HG03521 (cell line): ENCODE results near the gene RELCH.

Experiments
- ATAC-seq: cut with Tn5 transposase; IDR thresholded peaks from one replicate; pipeline ENCODE4 v1.9.1; 2021; ENCODE audit warnings: mild to moderate bottlenecking, moderate library complexity; ENCODE audit not compliant: unreplicated experiment

Gene RELCH

DNA sequence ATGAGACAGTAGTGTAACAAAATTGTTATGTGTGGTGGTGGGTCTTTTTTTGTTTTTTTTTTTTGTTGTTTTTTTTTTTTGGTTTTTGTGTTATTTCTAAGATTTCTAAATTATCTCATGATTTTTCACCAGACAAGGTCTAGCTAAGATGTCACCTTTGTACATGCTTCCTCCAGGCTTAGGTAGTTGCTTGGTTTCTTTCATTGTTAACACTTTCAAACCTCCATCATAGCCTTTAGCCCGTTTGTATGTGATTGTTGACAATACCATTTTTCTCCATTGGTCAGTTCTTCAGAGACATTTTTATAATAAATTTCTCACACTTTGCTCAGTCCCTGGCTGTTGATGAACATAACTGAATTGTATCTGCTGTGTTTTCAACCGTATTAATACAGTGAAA lies 2.2 kb downstream of the RELCH start:
- no peak for ATAC-seq

DNA sequence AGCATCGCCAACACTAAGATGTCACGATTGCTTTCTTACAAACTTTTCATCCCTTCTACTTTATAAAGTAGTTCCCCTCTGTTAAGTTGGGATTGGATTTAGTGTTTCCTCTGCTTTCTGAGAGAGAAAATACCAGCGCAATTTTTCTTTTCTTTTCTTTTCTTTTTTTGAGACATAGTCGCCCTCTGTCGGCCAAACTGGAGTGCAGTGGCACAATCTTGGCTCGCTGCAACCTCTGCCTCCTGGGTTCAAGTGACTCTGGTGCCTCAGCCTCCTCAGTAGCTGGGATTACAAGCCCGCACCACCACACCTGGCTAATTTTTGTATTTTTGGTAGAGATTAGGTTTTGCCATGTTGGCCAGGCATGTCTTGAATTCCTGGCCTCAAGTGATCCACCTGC lies 9.0 kb downstream of the RELCH start:
- no peak for ATAC-seq

DNA sequence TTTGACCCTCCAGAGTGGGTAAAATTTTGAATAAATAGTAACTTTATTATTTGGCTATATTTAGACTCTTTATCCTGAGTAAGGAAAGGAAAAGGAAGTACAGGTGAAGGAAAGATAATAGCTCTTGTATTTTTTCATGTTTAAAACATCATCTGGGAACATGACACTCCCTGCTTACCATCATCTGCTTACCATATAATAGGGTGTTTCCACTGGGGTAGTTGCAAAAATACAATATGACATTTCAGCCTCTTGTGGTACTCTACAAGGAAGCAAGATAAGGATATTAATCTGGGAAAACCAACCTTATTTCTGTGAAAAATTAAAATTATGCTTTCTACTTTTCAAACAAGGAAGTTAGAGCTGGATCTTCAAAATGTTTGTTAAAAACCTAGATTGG lies 9.9 kb downstream of the RELCH start:
- no peak for ATAC-seq

DNA sequence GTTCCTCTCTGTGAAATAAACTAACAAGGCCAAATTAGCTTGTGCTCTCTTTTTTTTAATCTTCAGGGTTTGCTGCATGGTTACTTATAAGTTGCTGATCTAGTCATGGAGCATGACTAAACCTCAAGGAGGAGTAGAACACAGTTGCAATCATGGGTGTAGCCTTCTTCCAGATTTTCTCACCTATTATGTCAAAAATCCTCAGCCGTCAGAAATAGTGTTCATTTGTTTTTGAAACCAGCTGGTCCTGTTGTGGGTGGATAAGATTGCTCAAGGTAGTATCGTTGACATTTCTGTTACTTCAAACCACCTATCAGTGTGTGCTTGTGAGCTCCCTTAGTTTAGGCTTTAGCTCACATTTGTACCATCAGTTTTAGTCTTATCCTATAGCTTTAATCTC lies 11.2 kb downstream of the RELCH start:
- ATAC-seq, result no peak

DNA sequence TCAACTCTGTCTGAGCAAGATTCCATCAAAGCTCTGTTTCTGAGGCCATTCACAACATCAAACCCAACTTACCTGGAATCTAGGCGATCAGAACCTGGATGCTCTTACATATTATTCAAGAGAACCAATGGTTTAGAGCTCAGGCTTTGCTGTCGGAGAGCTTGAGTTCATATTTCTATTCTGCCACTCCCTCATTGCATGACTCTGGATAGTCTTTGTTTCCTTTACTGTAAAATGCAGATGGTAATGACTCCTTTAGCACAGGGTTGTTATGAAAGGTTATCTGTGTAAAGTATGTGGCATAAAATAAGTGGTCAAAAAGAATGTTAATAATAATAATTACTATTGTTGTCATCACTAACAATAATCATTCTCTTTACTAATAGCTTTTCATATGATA lies 12.6 kb downstream of the RELCH start:
- no peak for ATAC-seq

DNA sequence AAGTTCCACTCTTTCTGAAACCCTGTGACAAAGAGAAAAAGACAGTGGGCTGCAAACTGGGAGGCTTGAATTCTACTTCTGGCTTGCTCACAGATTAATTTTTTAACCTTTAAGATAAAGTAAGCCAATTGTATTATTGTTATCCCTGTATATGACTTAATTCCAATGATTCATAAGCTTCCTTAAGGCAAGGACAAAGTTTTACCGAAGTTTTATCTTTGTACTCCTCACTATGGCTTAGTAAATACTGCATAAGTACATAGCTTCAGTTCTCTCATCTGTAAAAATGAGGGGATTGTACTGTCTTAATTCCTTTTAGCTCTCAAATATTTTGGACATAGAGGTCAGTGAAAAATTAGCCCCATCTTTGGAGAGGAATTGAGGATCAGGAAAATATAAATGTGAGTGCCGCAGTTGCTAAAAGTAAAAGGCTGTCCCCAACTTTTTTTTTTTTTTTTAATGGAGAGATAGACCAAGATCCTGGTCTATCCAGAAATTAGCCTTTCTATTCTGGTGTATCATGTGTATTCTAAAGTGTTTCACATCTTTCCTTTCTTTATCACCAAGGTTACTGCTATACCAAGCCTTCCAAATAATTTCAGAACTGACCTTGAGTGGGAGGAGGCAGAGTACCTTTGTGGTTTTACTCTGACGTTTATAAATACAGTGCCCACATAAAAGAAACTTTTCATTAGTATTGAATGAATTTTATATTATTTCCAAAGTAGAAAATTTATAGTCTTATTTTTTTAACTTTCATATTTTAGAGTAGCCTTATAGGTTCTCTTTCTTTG lies 13.3 kb downstream of the RELCH start:
- no peak for ATAC-seq

DNA sequence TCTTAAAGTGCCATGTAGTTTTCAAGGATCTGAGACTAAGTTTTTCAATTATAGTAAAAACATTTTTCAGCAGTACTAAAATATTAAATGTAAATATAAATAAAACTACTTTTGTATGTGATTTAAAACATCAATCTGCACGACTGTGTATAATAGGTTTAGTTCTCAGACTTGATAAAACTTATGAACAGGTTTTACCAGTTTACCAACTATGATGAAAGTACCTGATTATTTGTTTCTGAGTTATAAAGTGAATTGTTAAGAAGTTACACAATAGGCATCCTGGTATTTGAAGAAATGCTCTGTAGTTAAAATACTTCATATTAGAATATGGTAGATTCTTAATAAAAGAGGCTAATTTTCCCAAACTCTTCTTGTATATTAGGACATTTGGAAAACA lies 14.8 kb downstream of the RELCH start:
- ATAC-seq, result no peak

DNA sequence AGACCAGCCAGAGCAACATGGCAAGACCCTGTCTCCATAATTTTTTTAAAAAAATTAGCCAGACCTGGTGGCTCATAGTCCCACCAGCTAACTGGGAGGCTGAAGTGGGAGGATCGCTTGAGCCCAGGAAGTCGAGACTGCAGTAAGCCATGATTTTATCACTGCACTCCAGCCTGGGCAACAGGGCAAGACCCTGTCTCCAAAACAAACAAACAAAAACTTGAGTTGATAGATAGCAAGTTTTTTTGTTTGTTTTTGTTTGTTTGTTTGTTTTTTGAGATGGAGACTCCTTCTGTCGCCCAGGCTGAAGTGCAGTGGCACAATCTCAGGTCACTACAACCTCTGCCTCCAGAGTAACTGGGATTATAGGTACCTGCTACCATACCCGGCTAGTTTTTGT lies 18.8 kb downstream of the RELCH start:
- no peak for ATAC-seq

DNA sequence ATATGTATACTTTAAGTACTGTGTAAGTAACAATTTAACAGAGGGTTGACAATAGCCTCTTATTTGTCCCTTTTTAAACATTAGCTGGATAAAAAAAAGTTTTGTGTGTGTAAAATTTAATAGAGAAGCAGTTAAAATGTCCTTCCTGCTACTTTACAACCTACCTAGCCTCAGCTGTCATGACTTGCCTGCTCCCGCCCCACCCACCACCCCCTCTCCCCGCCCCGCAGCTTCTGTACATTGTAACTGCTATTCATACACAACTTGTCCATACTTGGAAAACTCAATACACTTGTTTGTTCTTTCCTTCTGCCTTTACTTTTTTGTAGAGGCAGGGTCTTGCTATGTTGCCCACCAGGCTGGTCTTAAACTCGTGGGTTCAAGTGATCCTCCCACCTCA lies 19.5 kb downstream of the RELCH start:
- ATAC-seq, result no peak

DNA sequence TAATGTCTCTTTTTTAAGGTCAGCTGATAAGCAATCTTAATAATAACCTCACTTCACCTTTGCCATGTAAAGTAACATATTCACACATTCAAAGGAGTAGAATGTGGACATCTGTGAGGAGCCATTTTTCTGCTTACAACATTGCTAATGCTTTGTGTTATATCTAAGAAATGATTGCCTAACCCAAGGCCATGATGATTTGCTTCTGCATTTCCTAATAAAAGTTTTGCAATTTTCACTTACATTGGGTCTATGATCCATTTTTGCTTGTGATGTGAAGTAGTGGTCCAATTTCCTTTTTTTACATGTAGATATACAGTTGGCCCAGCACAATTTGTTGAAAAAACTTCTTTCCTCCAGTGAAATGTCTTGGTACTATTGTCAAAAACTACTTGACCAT lies 22.0 kb downstream of the RELCH start:
- no peak for ATAC-seq

DNA sequence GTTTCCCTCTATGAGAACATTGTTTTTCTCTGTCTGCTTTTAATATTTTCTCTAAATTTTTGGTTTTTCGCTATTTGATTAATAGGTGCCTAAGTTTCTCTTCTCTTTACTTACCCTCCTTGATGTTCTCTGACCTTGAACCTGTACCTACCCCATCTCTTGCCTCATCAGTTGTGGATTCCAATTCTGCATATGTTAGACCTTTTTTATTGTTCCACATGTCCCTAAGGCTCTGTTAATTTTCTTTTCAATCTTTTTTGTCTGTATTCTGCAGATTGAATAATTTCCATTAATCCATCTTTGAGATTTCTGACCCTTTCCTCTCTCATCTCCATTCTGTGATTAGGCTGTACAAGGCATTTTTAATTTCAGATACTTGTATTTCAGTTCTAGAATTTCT lies 23.1 kb downstream of the RELCH start:
- no peak for ATAC-seq

DNA sequence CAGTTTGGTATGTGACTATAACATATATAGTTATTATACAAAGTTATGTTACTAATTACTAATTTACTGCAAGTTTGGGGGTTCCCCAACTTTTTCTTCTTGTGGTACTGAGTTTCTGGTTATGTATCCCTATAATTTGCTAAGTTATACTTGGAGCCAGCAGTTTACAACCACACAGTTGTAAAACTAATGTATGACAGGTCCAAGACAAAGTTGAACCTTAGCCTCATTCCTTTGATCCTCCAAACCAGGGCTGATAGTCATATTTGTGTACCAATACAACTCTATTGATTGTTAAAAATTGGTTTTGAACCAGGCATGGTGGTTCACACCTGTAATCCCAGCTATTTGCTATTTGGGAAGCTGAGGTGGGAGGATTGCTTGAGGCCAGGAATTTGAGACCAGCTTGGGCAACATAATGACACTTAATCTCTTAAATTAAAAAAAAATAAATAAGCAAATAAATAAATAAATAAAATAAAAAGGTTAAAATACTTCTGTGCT lies 24.3 kb downstream of the RELCH start:
- ATAC-seq, result no peak

DNA sequence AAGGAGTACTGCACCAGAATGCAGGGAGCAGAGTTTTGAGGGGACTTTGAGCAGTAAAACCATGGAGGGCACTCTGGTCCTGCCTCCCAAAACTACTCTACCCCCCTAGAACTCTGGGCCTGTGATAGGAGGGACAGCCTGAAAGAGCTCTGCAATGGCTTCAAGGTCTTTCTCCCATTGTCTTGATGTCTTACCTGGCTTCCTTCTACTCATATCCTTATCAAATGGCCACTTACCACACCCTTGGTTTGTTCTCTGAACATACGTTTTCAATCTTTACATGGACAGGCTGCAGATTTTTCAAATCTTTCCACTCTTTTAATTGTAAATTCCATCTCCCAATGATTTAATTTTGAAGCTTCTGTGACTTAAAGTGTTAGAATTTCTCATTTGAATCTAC lies 27.7 kb downstream of the RELCH start:
- no peak for ATAC-seq

DNA sequence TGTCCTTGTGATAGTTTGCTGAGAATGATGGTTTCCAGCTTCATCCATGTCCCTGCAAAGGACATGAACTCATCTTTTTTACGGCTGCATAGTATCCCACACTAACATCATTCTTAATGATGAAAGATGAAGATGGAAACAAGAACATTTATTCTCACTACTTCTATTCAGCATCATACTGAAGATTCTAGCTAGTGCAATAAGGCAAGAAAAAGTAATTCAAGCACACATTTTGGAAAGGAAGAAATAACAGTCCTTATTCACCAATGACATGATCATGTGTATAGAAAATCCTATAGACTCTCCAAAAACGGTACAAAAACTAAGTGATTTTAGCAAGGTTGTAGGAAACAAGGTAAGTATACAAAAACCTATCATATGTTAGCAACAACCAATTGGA lies 37.2 kb downstream of the RELCH start:
- no peak for ATAC-seq

DNA sequence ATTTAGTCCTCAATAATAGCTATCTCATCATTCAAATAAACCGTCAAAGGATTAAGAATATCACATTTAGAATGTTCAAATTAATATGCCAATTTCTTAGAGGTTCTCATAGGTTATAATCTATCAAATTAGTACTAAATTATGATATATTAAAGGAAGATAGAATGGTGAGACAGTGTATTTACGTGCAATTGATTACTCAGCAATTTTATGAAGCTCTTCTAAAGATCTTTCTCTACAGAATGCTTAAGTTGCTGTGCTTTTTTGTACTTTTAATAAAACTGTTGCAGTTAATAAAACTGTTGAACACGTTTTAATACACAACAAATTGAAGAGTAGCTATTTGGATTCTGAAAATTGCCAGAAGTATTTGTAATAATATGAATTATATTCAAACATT lies 39.0 kb downstream of the RELCH start:
- no peak for ATAC-seq

DNA sequence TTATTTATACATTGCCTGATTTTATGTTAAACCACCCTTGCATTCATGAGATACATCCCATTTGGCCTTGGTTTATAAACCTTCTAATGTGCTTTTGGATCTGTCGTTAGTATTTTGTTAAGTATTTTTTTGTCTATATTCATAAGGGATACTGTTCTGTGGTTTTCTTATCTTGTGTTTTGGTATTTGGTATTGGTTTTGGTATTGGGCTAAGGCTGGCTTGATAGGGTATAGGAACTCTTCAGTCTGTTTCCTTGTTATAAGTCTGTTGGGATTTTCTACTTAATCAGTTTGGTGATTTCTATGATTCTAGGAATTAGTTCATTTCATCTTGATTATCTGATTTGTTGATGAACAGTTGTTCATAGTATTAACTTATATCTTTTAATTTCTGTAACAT lies 49.2 kb downstream of the RELCH start:
- no peak for ATAC-seq

DNA sequence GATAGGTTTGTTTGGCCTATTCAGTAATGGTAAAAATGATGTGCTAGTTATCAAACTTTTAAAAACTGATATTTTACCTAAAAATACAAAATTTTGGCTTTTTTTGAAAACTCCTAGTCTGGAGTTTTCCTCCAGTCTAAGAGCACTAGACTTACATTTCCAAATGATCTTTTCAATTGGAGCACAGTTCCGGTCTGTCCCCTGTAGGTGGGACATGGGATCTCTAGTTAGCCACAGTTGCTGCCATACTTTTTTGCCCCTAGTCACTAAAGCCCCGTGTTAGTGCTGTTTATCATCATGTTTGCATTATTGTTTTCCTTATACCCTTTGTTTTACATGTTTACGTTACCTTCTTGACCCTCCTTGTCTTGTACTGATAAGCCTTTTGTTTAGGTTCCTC lies 52.4 kb downstream of the RELCH start:
- ATAC-seq, result no peak

DNA sequence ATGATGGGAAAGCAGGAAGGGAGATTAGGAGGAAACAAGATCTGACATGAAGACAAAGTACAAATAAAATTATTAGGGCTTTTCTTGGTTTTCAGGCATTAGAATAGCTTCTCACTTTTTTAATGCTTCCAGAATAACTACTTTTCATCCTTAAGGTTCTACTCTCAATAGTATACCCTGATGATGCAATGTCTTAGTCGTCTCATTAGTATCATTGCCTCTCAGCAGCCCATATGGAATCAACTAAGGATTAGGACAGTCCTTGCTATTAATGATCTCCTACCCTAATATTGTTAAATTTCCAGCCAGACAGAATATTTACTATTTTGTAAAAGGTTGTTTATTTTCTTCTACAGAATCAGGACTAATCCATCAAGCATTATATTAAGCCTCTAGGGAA lies 55.9 kb downstream of the RELCH start:
- no peak for ATAC-seq

DNA sequence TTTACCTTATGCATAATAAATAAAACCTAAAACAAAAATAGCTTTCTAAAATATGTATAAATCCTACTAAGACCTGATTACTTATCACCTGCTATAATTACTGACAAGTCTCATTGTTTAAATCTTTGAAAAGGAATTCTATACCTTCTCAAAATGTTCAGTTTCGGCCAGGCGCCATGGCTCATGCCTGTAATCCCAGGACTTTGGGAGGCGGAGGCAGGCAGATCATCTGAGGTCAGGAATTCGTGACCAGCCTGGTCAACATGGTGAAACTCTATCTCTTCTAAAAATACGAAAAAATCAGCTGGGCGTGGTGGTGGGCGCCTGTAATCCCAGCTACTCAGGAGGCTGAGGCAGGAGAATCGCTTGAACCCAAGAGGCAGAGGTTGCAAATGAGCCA lies 58.1 kb downstream of the RELCH start:
- ATAC-seq, result no peak

DNA sequence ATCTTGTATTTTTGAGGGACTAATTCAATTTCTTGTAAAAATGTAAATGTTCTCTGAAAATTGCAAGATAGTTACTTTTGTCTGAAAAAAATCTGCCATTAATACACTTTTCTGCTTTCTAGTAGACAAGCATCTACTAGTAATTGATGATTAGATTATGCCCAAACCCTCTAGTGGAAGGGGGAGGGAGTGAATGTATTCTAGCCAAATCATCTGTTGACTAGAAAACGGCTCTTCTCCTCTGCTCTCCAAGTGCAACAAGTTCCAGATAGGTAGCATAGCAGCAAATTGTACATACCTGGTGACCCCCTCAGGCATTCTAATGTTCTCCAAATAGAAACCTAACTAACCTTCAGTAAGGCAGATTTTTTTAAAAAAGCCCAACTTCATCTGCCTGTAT lies 58.6 kb downstream of the RELCH start:
- ATAC-seq, result no peak

DNA sequence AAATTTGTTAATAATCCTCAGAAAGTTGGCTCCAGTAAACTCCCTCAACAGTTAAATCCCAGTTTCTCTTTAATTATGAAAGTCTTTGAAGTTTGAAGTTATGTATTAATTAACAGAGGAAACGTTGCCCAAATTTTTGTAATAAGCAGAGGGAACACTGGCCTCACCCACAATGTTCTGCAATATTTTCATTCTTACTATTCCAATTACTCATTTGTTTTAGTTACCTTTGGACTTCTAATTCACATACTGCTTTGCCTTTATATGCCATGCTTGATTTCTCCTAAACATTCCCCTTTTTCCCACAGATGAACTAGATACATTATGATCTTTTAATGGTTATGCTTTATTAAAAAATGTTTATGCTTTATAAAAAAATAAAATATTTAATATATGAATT lies 61.3 kb downstream of the RELCH start:
- ATAC-seq, result no peak

DNA sequence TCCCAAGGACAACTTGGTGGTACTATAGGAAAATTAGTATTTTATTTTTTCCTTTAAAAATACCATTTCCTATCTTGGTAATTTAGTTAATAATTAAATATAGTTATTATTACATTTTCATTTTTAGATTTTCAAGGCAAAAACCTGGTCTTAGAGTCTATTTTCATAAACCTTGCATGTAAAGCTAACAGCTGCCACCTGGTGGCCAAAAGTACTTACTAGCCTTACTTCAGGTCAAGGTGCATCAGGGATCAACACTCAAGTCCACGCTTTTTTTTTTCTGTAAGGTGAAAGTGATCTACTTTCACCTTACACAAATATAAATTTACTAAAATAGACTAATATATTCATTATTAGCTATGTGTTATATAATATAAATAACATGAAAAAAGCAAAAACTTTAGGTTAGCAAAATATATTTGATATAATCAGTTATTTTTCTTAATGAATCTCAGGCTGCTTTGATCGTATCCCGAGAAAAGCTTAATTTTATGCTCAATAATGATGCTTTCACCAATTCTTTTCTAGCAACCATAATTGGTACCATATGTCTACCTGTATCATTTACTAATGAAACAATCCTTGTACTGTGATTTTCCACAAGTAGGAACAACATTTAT lies 62.5 kb downstream of the RELCH start:
- peak; percentile 61 for ATAC-seq

DNA sequence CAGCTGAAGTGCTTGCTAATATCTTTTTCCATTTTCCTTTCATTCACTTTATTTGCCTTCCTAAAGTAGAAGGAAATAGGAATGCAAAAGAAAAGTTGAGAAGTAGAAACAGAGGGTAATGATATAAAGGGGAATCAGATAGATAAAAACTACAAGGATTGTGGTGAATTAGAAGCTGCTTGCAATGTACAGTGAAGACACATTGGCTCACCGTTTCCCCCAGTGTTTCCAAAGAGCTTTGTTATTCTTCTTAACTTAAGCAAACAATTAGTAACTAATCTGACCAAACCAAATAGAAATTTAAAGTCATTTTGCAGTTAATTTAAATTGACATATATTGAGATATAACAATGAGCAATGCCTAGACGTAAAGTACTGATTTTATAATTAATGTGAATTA lies 63.4 kb downstream of the RELCH start:
- no peak for ATAC-seq
